ENCODE results near the gene DLGAP4.

The DLGAP4 gene

DNA sequence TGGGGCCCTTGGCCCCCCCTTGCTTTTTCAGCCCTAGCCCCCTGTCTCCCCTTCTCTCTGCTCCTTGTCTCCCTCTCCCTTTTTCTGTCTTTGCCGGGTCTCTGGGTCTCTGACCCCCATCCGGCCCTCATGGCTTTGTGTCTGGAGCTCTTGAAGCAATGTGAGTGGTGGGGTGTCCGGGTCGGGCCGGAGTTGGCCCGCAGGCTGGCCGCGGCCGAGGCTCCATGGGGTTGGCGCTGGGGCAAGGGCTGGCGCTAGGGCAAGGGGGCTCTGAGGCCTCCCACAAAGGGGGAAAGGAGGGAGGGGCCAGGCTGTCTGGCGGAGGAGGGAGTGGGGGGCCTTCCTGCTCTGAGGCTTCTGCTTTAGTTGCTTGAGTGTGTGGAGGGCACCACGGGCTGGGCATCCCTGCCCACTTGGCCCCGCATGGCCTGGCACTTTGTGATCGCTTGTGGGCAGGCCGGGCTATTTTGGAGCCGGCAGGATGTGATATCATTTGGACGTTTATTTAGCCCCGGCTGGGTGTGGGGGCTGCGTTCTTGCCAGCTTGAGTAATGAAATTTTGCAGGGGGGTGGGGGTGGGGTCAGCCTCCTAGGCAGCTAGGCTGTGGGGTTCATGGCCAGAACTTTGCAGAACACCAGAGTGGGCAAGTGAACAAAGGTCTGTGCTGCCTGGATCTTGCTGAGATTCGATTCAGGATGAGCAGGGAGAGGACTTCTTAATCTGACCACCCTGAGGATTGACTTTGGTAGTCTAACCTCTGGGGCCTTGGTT lies 156.5 kb downstream of the DLGAP4 start:
- CTCF ChIA-PET: interaction anchor here (1.7 to 2.2 kb wide), 2 partner anchors 79 to 80 kb away, joined by 5 to 7 read pairs; partner anchors contain the start of gene MYL9
- H3K4me3 ChIP-seq (ENCODE audit: low read depth, low read length): peak overlapping the region; percentile 88
- POLR2A ChIA-PET: interaction anchor here (0.5 to 2.4 kb wide), 5 partner anchors 74 to 91 kb away, joined by 3 to 9 read pairs (median 3); partner anchors contain the start of gene MYL9
- DNase-seq (ENCODE audit: low read depth, low spot score): no peak
- TF ChIP-seq, protein P1, sequence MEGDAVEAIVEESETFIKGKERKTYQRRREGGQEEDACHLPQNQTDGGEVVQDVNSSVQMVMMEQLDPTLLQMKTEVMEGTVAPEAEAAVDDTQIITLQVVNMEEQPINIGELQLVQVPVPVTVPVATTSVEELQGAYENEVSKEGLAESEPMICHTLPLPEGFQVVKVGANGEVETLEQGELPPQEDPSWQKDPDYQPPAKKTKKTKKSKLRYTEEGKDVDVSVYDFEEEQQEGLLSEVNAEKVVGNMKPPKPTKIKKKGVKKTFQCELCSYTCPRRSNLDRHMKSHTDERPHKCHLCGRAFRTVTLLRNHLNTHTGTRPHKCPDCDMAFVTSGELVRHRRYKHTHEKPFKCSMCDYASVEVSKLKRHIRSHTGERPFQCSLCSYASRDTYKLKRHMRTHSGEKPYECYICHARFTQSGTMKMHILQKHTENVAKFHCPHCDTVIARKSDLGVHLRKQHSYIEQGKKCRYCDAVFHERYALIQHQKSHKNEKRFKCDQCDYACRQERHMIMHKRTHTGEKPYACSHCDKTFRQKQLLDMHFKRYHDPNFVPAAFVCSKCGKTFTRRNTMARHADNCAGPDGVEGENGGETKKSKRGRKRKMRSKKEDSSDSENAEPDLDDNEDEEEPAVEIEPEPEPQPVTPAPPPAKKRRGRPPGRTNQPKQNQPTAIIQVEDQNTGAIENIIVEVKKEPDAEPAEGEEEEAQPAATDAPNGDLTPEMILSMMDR (IDR thresholded peaks at IDR 0.05; ENCODE audit: insufficient read depth, low read length, missing control alignments): no peak

DNA sequence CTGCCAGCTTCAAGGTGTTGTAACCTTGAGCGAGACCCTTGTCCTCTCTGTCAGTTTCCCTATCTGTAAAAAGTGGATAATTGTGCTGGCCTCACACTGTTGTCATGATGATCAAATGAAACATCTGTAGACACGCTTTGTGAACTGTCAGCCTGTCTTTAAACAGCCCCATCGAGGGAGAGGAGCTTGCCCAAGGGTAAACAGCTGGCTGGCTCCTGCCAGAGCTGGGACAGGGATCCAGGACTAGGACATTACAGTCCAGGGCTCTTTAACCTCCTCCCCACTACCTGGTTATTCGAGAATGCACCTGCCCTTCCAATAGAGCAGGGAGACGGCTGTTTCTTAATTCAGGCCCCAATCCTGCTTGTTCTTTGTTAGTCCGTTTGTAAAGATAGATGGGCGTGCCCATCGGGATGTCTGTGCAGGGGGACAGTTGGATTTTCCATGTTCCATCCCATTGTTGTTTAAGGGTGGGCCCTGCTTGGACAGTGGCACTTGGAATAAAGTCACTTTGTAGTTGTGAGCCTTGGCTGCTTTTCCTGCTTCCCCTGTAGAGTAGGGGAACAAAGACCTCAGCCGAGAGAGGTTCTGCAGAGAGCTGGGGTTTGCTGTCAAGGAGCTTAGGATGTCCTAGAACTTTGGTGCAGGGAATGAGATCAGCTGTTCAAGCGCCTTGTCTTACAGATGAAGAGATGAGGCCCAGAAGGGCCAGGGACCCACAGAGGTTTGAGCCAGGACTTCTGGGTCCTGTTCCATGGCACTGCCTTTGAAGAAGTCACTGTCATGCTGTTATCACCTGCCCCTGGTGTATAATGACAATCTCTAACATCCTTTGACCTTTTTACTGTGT lies 157.3 kb downstream of the DLGAP4 start:
- TF ChIP-seq, protein P1 (IDR thresholded peaks at IDR 0.05; ENCODE audit: insufficient read depth, low read length, missing control alignments): no peak
- ChIA-PET POLR2A (interaction anchor here (0.5 to 2.4 kb wide), 5 partner anchors 73 to 90 kb away, joined by 3 to 9 read pairs (median 3); partner anchors contain the start of gene MYL9), CTCF (interaction anchor here (0.8 to 2.2 kb wide), 5 partner anchors 78 to 423 kb away, joined by 3 to 7 read pairs (median 4); partner anchors contain the start of genes MYL9 and RAB5IF)
- peak overlapping the region; percentile 88 for H3K4me3 ChIP-seq (ENCODE audit: low read depth, low read length)
- no peak for DNase-seq (ENCODE audit: low read depth, low spot score)

DNA sequence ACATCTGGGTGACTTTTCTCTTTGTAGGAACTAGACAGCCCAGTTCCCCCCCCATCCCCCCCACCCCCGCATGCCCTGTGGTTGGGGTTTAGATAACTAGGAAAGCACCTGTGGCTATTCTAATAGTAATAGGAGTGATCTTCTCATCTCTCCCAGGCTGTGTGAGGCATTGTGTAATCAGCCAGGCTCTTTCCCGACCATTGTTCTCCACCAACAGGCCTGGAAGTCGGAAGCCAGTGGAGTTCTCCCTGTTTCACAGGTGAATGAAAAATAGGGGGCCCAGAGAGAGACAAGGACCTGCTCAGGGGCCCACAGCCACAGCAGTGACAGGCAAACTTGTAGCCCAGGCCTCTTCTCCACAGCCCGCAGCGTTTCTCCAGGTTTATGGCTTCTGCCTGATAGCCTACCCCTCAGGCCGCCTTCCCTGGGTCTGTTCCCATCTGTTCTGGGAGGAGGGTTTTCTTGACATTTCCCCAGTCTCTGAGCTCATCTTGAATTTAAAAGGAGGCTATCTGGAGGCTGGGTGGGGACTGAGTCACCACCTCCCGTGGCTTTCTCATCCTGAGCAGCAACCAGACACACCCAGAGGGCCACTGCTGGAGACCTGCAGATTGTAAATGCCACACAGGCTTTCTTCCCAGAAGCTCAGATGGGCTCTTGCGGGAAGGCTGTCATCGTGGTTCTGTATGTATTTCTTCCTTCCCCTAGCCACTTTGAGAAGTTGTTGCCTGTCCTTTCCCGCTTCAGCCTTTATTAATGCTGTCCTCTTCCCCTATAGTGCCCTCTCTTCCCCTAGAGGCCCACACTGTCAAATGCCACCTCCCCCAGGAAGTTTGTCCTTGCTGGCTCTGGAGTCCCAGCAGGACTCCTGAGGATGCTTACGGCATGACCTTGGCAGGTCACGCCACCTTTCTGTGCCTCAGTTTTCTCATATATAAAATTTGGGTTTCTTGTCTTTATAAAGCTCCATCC lies 159.3 kb downstream of the DLGAP4 start:
- H3K4me3 ChIP-seq (ENCODE audit: low read depth, low read length): peak overlapping the region; percentile 25
- DNase-seq (ENCODE audit: low read depth, low spot score): no peak
- TF ChIP-seq, protein P1 (IDR thresholded peaks at IDR 0.05; ENCODE audit: insufficient read depth, low read length, missing control alignments): no peak
- ChIA-PET CTCF (interaction anchor here (1.0 to 1.8 kb wide), 7 partner anchors 12 to 421 kb away, joined by 3 to 7 read pairs (median 4); partner anchors contain the start of gene MYL9), POLR2A (interaction anchor here (0.9 to 1.6 kb wide), 7 partner anchors 12 to 86 kb away, joined by 3 to 9 read pairs (median 5); partner anchors contain the start of gene MYL9)

DNA sequence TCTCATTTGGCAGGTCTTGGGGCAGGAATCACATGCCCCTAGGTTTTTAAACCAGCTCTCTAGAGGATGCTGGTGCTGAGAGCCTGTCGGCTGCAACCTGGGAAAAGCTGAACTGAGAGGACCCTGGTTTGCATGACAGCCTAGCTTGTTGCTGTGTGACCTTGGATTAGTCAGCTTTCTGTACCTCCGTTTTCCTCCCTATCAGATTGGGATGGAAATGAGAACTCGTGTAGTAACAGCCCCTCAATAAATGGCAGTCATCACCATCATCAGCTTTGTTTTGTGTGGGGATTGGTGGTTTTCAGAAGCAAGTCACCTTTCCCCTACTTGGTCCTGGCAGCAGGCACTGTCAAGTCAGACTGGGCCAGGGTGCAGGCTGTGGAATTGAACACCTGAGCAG lies 159.9 kb downstream of the DLGAP4 start:
- CTCF ChIA-PET: interaction anchor here (1.0 to 1.8 kb wide), 5 partner anchors 12 to 421 kb away, joined by 3 to 7 read pairs (median 4); no protein-coding TSS in a partner anchor
- H3K4me3 ChIP-seq (ENCODE audit: low read depth, low read length): no peak overlapping the region

More for the DNA sequence above, 159.9 kb downstream of the DLGAP4 start:
- DNase-seq (ENCODE audit: low read depth, low spot score): no peak
- POLR2A ChIA-PET: interaction anchor here (0.6 to 1.6 kb wide), 6 partner anchors 11 to 85 kb away, joined by 3 to 9 read pairs (median 4); partner anchors contain the start of gene MYL9
- TF ChIP-seq, protein P1 (IDR thresholded peaks at IDR 0.05; ENCODE audit: insufficient read depth, low read length, missing control alignments): no peak

Measured in AG04449 (cell line).